Measurements from ENCODE around the gene FRAS1.

The FRAS1 gene

GRCh38 chr4:78336093-78336943 is 279.2 kb downstream of the FRAS1 start:
- no peak for DNase-seq

DNA sequence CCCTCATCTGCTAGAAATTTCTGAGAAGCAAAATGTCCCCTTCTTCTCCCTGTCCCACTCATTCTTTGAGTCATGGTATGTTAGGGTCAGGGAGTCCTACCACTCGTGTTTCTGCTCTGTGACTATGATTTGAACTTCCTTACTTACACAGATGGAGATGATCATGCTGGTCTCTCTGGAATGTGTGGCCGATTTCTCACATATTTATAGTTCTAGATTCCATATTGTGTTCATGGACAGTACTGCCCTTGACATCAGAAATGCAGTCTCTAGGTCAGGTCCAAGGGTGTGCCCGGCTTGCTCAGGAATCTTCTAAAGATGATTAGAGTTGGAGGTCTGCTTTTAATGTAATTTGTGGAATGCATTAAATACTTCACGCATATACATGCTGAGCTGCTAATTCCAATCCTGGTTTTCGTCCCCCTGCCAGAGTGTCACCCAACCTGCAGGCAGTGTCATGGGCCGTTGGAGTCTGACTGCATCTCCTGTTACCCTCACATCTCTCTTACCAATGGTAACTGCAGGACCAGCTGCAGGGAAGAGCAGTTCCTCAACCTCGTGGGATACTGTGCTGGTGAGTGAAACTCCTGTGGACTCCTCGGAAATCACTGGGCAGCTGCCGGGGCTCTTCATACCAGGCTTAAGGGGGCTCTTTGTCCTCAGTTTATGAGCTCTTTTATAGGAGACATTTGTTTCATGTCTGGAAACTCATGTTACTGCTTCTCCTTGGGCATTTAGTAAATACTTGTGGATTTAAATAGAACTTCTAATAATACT is 280.3 kb downstream of the FRAS1 start:
- no peak for DNase-seq

GRCh38 chr4:78342125-78342524 is 285.0 kb downstream of the FRAS1 start:
- DNase-seq: no peak

DNA sequence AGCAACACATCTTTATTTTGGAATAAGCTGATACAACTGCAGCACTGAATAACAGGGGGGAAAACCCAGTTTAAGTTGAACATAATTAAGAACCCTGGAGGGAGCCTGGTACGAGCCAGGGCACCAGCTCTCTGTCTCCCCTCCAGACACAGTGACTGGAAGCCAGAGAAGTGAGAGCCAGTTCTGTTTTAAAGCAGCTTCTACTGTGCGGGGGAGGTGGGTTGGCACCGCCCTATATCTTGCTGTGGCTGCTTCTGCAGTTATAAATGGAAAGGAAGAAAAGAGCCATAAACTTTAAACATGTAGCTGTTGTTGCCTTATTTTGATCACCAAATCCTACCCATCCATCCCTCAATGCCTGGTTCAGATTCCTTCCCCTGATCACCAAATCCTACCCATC is 286.6 kb downstream of the FRAS1 start:
- no peak for DNase-seq

- DNase-seq: no peak
Measured at GRCh38 chr4:78345237-78345636, 288.1 kb downstream of the FRAS1 start.

- DNase-seq: no peak
Measured at GRCh38 chr4:78346222-78346621, 289.1 kb downstream of the FRAS1 start.

- no peak for DNase-seq
Measured at GRCh38 chr4:78347527-78347926, 290.4 kb downstream of the FRAS1 start.

GRCh38 chr4:78353921-78354320 is 296.8 kb downstream of the FRAS1 start:
- DNase-seq: no peak

- no peak for DNase-seq
Measured at GRCh38 chr4:78354782-78355181, 297.7 kb downstream of the FRAS1 start.

- no peak for DNase-seq
Measured at GRCh38 chr4:78355306-78355705, 298.2 kb downstream of the FRAS1 start.

DNA sequence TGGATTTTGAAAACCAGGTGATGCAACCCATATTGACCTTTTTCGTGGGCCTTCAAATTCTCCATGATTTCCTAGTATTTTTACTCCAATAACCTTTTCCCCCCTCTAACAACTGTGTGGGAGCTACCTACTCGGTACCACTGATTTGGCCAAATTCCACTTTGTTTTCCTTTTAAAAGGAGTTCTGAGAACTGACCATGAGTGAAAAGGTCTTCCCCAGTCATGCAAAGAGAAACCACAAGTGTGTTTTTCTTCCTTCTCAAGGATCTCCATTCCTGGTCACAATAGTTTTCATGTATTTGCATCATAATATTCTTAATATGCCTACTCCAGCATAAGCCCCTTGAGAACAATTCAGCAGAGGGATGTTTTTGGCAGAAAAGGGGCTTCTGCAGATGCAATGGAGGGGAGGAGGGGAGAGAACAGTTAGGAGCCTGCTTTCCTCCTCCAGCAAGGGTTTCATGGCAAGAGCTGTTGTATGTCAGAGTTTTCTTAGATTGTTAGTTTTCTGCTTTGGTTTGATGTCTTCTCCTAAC is 299.2 kb downstream of the FRAS1 start:
- DNase-seq: no peak

GRCh38 chr4:78357122-78357521 is 300.0 kb downstream of the FRAS1 start:
- DNase-seq: no peak

DNA sequence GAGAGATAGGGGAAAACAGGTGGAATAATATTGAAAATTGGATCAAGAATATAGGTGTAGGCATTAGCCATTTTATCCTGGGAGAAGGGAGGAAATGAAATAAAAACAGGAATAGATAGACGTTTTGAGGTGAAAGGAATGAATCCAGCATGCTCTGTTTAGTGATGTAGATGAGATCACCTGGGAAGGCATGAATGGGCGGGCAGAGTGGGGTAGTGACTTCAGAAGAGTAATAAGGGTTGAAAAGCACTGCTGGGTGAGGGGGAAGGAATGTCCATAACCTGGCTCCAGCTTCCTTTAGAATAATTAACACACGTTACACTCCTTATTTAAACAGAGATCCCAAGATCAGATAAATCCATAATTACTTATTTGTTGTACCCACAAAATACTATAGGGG is 303.3 kb downstream of the FRAS1 start:
- no peak for DNase-seq

DNA sequence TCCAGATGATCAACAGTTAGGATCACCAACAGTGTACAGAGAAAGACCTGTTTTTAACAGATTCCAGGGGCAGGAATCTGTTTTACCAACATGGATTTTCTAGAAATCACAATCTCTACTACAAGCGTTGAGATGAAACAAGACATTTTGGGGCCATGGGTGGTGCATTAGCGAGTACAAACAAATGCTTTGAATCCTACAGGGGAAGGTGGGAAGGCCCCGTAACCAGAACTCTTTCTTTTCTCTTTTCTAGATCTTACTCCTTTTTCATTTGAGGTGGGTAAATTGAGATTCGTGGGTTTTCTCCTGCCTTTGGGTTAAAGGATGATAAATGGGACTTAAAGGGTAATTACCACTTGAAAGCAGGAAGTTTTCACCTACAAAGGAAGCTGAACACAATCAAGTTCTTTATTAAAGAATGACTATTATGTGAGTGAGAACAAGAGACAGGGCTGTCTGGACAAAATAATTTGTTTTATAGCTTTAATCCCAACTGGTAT is 304.5 kb downstream of the FRAS1 start:
- no peak for DNase-seq

DNA sequence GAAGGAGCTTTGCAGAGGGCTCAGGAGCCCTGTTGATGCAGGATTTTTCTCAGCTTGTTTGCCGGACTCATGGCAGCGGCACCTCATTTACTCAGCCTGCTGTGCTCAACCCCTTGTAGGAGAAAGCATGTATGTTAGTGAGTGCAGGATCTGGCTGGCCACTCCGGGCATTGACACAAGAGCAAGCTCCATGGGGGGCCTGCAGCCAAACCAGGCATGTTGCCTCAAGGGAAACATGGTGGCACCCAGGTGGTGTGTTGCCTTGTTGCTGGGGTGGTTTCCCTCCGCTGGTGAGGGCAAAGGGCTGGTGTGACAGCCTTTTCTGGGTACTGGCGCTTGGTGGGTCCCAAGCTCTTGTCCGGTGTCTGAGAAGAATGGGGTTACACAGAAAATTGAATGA is 305.2 kb downstream of the FRAS1 start:
- DNase-seq: no peak

DNA sequence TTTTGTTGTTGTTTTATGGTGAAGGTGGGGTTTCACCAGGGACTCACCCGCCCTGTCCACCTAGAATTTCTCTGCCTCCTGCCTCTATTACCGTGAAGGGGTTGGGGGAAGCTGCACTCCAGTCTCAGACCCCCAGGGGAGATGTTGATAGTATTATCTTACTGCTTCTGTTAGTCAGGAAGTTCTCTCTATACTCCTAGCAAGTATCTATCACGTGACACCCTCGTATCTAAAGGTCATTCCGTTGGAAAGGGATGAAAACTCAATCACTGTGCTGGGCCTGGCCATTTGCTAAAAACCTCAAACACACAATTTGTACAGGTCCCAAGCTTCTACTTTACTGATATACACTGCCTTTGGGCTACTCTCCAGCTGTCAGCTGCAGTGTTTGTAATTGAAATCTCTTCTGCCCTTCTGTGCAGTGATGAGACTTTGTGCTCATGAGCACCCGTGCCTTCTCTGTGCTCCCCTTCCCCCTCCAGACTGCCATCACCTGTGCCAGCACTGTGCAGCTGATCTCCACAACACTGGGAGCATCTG is 306.0 kb downstream of the FRAS1 start:
- no peak for DNase-seq

DNA sequence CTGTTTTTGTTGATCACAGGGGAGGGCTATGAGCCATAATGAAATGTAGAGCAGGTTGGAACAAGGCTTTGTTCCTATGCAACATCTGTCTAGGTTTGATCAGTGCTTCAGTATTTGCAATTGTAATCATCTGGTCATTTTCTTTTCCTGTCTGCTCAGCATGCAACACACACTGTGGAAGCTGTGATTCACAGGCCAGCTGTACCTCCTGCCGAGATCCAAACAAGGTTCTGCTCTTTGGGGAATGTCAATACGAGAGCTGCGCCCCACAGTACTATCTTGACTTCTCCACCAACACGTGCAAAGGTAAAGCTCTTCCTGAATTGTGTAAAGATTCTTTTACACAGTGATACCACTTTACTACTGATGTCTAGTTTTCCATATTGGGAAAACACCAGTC is 312.6 kb downstream of the FRAS1 start:
- DNase-seq: peak; percentile 48

DNA sequence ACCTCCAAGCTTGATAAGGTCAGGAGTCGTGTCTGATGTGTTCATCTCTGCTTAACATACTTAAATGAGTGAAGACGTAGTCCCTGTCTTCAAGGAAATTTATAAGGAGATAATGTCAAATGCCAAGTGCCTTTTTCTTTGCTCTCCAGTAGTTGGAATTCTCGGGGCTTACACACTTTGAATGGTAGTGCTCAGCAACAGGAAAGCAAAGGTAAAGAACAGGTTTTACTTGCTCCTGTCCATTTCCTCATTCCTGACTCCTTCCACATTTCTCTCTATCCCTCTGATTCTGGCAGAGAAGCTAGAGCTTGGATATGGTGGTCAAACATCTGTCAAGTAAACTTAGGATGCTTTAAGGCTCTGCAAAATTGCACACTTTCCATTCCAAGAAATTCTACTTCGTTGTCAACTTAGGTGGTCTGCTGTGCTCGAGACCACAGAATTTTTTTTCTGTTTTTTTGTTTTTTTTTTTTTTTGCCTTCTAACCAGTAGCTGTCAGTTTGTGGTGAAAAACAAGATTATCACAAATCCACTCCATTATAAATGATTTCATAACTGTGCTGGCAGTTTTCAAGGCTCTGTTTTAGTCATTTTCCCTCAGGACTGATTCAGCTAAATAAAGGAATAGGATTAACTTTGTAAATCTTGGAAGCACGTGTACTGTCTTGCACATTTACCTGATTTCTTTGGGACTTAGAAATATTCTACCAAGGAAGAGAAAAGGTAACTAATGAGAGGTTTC is 313.7 kb downstream of the FRAS1 start:
- DNase-seq: no peak

GRCh38 chr4:78372355-78372988 is 315.3 kb downstream of the FRAS1 start:
- no peak for DNase-seq

DNA sequence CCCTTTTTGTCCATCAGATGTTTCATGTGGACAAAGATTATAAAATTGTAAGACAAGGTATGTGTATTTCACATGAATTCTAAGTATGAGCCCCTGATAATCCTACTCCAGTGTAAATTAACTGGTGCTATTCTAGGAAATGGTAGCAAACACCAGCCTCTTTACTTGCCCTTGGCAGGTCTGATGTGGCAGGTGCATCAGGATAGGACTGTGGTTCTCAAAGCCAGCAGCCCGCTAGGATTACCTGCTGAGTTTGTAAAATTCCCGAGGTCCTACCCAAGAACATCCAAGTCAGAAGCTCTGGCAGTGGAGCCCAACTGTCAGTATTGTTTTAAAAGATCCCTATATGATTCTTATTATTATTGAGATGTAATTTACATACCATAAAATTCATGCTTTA is 320.4 kb downstream of the FRAS1 start:
- no peak for DNase-seq

GRCh38 chr4:78379040-78379439 is 321.9 kb downstream of the FRAS1 start:
- DNase-seq: no peak

DNA sequence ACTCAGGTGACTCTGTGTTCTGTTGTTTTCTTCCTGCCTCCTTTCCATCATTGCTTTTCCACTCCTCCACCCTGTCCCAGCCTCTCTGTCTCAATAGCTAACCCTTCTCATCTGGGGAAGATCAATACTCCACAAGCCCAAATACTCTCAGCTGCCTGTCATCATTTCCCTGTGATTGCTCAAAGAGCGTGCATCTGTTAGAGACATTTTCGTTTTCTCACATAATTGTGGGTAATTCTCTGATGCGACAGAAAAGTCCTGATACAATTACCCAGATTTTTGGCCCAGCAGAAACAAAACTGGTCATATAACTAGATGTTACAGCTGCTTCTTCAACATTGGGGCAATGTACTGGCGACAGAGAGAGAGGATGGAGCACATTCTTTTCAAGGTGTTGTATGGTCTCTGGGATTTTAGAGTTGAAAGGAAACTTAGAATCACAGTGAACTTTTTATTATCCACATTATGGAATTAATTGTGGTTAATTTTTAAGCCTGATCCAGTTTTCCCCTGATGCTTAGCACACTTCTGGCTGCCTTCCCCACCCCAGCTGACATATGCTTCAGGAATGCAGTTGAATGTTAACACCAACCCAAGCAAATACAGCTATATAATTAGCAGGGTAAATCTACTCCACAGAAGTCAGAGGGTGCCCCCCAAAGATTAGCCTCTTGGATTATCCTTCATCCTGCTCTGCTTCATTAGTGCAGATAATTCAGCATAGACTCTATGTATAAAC is 323.0 kb downstream of the FRAS1 start:
- DNase-seq: no peak

Measured in NCI-H1417 treated with DMSO at 0.1 percent for 48 hours (cell line).